Hepatocyte (in vitro differentiated cells): ENCODE results near the gene LIMS1. TPM values are rescaled to one million over a fixed set of nuclear protein-coding genes. Genes with fewer than 3 reads are reported as not detected.
"Not testable (repeated sequence)": the region's sequence is repeated elsewhere in the genome, so short reads cannot be mapped to it uniquely, and the experiment has no call there.

Source experiments
- DNase-seq: peaks from one replicate; pipeline ENCODE4 v3.0.0-alpha.2; 2016; ENCODE audit warnings: low spot score
- H2AFZ ChIP-seq: fragments of 200-600 bp; sonication (generic); 2 replicates; pipeline ENCODE4 v1.6.0; 2016; ENCODE audit warnings: antibody characterized with exemption, mild to moderate bottlenecking
- H3K27ac ChIP-seq: fragments of 200-600 bp; sonication (generic); 2 replicates; pipeline ENCODE4 v1.5.1; 2016; ENCODE audit warnings: mild to moderate bottlenecking
- H3K27me3 ChIP-seq: fragments of 200-600 bp; sonication (generic); 2 replicates; pipeline ENCODE4 v1.6.1; 2016
- H3K36me3 ChIP-seq: fragments of 200-600 bp; sonication (generic); replicated peaks from 2 replicates; pipeline ENCODE4 v1.5.1; 2016; ENCODE audit warnings: low read depth; ENCODE audit not compliant: insufficient read depth
- H3K4me1 ChIP-seq: fragments of 200-600 bp; sonication (generic); 2 replicates; pipeline ENCODE4 v1.5.1; 2016; ENCODE audit warnings: mild to moderate bottlenecking, moderate library complexity; ENCODE audit not compliant: insufficient read depth
- H3K4me2 ChIP-seq: fragments of 200-600 bp; sonication (generic); 2 replicates; pipeline ENCODE4 v1.6.0; 2016
- H3K4me3 ChIP-seq: fragments of 200-600 bp; sonication (generic); 2 replicates; pipeline ENCODE4 v1.5.1; 2016; ENCODE audit warnings: mild to moderate bottlenecking
- H3K79me2 ChIP-seq: fragments of 200-600 bp; sonication (generic); 2 replicates; pipeline ENCODE4 v1.6.0; 2017; ENCODE audit warnings: mild to moderate bottlenecking
- H3K9me2 ChIP-seq: fragments of 200-600 bp; sonication (generic); replicated peaks from 2 replicates; pipeline ENCODE4 v1.6.0; 2017; ENCODE audit warnings: mild to moderate bottlenecking; ENCODE audit not compliant: insufficient read depth
- H3K9me3 ChIP-seq: fragments of 200-600 bp; sonication (generic); 2 replicates; pipeline ENCODE4 v1.5.1; 2016; ENCODE audit warnings: low read depth, mild to moderate bottlenecking
- H4K20me1 ChIP-seq: fragments of 200-600 bp; sonication (generic); 2 replicates; pipeline ENCODE4 v1.6.0; 2016; ENCODE audit warnings: mild to moderate bottlenecking; ENCODE audit not compliant: insufficient read depth, poor library complexity, severe bottlenecking
- WGBS: methylation state at CpG from one replicate; pipeline ENCODE4 v1.1.6; 2016; ENCODE audit warnings: low lambda C conversion rate; ENCODE audit errors: missing lambda C conversion rate; 5-methylcytosine and 5-hydroxymethylcytosine counted together
- polyA plus RNA-seq: library from polyadenylated mRNA; unstranded; fragments of >200 nt; fragmentation: Nextera tagmentation; extraction: Ambion mirVana; gene quantifications from 2 replicates; pipeline ENCODE4 v1.2.1, GENCODE V29; 2016
- total RNA-seq: library from RNA; depleted of rRNA; stranded (reverse); fragments of >200 nt; gene quantifications from 2 replicates; pipeline ENCODE4 v1.2.3, GENCODE V29; 2014

Gene LIMS1
- total and polyA plus RNA-seq, 2 experiments from 2014 or later: 40.0 to 102 TPM

DNA sequence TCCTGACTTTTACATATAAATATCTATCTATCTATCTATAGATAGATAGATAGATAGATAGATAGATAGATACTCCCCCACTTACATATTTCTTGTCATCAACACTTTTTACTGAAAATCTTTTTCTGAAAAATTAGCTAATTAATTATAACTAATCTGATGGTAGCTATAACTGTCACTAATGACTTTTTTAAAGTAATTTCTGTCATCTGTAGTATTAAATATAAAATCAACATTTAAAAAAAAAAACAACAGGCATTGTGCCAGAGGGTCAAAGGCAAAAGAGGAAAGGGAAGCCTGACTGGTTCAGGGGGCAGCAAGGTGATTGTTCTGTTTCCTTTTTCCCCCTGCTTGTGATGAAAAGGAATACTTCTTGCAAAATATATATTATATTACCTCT, 122.0 kb downstream of the LIMS1 start:
- H2AFZ ChIP-seq, H3K4me3 ChIP-seq, H3K36me3 ChIP-seq, H3K9me3 ChIP-seq, H3K79me2 ChIP-seq, H3K4me2 ChIP-seq, H3K27ac ChIP-seq, H3K9me2 ChIP-seq, H3K27me3 ChIP-seq, DNase-seq, H4K20me1 ChIP-seq, H3K4me1 ChIP-seq: not testable (repeated sequence)

DNA sequence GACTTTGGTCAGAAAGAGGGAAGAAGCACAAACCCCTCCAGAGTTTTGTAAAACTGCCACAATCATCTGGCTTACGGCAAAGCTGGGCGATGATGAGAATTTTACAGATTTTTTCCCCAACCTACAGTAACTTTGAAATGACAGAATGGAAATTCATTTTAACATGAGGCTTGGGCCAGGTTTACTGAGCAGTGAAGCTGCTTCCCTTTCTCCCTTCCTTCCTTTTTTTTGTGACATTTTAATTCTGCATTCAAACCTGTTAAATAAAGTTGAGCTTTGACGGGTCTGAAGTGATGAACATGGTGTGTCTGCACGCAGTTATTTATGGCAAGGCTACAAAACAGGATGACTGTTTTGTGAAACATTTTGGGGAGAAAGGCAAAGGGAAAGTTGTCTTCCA, 123.2 kb downstream of the LIMS1 start:
- not testable (repeated sequence) for H3K4me2 ChIP-seq, H3K9me3 ChIP-seq, H3K4me3 ChIP-seq, DNase-seq, H4K20me1 ChIP-seq, H2AFZ ChIP-seq, H3K79me2 ChIP-seq, H3K9me2 ChIP-seq, H3K27ac ChIP-seq, H3K4me1 ChIP-seq, H3K27me3 ChIP-seq, H3K36me3 ChIP-seq
- 93% methylated on average over 4 of the region's 4 CpGs for WGBS

GRCh38 chr2:108658553-108658952, 124.3 kb downstream of the LIMS1 start:
- not testable (repeated sequence) for H3K4me1 ChIP-seq, H3K27me3 ChIP-seq, H3K4me2 ChIP-seq, DNase-seq, H2AFZ ChIP-seq, H3K27ac ChIP-seq, H3K36me3 ChIP-seq, H3K9me2 ChIP-seq, H3K9me3 ChIP-seq, H3K4me3 ChIP-seq, H3K79me2 ChIP-seq, H4K20me1 ChIP-seq
- 91% methylated on average over 6 of the region's 7 CpGs for WGBS

- not testable (repeated sequence) for H3K9me3 ChIP-seq
Measured at GRCh38 chr2:108661493-108661892, 127.2 kb downstream of the LIMS1 start.

GRCh38 chr2:108662207-108662612, 127.9 kb downstream of the LIMS1 start:
- H3K27ac ChIP-seq: peak overlapping the region; percentile 51
- not testable (repeated sequence) for H3K4me3 ChIP-seq, H3K4me1 ChIP-seq, H2AFZ ChIP-seq, H3K79me2 ChIP-seq, H3K27me3 ChIP-seq, H3K36me3 ChIP-seq, H3K4me2 ChIP-seq, H3K9me3 ChIP-seq, H4K20me1 ChIP-seq, H3K9me2 ChIP-seq
- peak; percentile 48 for DNase-seq
- 41% methylated on average over 5 of the region's 5 CpGs for WGBS

More at GRCh38 chr2:108661493-108661892, 127.2 kb downstream of the LIMS1 start:
- H3K4me3 ChIP-seq, H4K20me1 ChIP-seq, H3K4me1 ChIP-seq, H2AFZ ChIP-seq, H3K79me2 ChIP-seq, H3K27me3 ChIP-seq, H3K9me2 ChIP-seq, DNase-seq, H3K36me3 ChIP-seq, H3K4me2 ChIP-seq: not testable (repeated sequence)
- WGBS: 64% methylated on average over 4 of the region's 4 CpGs
- H3K27ac ChIP-seq: peak overlapping the region; percentile 51

DNA sequence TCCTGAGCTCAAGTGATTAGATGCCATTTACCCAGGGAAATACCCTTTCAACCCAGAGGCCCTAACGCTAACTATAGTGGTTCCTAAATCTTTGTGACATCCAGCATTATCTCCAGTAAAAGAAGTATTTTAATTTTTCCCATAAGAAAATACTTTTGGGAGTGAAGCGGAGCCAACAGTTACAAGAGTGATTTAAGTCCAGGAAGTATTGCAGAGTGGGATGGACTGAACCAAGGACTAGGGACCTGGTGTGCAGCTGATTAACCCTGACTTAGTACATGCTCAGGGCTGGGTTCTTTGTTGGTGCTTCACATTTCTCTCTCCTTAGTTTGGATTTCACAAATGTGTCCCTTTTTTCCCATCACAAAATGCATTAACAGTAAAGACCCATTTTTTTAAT, 129.1 kb downstream of the LIMS1 start:
- WGBS: 98% methylated on average over 2 of the region's 2 CpGs
- DNase-seq, H3K27ac ChIP-seq: not testable (repeated sequence)

DNA sequence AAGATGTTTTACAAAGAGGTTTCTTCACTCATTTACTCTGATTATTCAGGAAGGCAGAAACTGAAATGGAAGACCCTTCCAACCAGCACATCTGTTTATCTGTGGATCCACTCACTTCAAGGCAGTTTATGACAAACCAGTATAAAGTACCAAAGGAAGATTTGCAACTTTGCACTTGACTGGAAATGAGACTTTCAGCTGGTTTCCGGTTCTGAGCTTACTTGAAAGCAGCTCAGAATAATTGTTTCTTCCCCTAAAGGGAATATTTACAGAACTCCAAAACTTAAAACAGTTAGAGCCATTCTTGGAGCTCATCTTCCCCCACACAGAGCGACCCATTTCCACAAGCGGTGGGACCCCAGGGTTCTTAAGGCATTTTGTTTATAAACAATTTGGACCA, 129.8 kb downstream of the LIMS1 start:
- not testable (repeated sequence) for H4K20me1 ChIP-seq, H3K4me3 ChIP-seq
- 86% methylated on average over 3 of the region's 3 CpGs for WGBS

More for the DNA sequence above, 129.1 kb downstream of the LIMS1 start:
- H3K79me2 ChIP-seq, H3K36me3 ChIP-seq, H3K9me2 ChIP-seq, H3K4me1 ChIP-seq, H3K9me3 ChIP-seq, H3K27me3 ChIP-seq, H4K20me1 ChIP-seq, H3K4me2 ChIP-seq, H2AFZ ChIP-seq, H3K4me3 ChIP-seq: not testable (repeated sequence)

DNA sequence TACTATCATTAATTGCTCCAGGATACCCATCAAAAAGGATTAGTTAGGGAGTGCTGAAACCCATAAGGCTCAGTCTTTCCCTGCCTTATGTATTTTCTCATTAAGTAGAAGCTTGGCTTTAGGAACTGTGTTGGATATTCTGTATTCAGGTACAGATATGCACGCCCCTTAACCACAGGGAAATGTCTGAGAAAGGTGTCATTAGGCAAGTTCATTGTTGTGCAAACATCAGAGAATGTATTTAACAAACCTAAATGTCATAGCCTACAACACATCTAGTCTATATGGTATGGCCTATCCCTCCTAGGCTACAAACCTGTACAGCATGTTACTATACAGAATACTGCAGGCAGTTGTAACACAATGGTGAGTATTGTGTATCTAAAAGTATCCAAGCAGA, 130.7 kb downstream of the LIMS1 start:
- WGBS: 100% methylated on average over 1 of the region's 1 CpG
- H3K4me3 ChIP-seq, H3K9me3 ChIP-seq, DNase-seq, H3K79me2 ChIP-seq, H3K4me2 ChIP-seq, H2AFZ ChIP-seq, H3K4me1 ChIP-seq, H3K27me3 ChIP-seq, H3K36me3 ChIP-seq, H3K9me2 ChIP-seq, H4K20me1 ChIP-seq, H3K27ac ChIP-seq: not testable (repeated sequence)

More for the DNA sequence above, 129.8 kb downstream of the LIMS1 start:
- not testable (repeated sequence) for H3K4me2 ChIP-seq, H3K79me2 ChIP-seq, DNase-seq, H2AFZ ChIP-seq, H3K4me1 ChIP-seq, H3K36me3 ChIP-seq, H3K9me2 ChIP-seq, H3K27me3 ChIP-seq, H3K27ac ChIP-seq, H3K9me3 ChIP-seq

- H3K36me3 ChIP-seq, H3K79me2 ChIP-seq, H3K9me3 ChIP-seq, H3K27ac ChIP-seq, H3K4me2 ChIP-seq, H4K20me1 ChIP-seq, H3K4me1 ChIP-seq, H3K9me2 ChIP-seq, DNase-seq, H2AFZ ChIP-seq, H3K4me3 ChIP-seq, H3K27me3 ChIP-seq: not testable (repeated sequence)
- WGBS: 97% methylated on average over 4 of the region's 4 CpGs
Measured at GRCh38 chr2:108665975-108666374, 131.7 kb downstream of the LIMS1 start.
